Endothelial cell of umbilical vein (primary cell): ENCODE data around the gene TRPV2. TPM values are rescaled to one million over a fixed set of nuclear protein-coding genes. Genes with fewer than 3 reads are reported as not detected.

ENCODE experiments used
- BruUV-seq: library from RNA; stranded (reverse); fragments of 400-500 nt; replicated peaks from 2 replicates; lab custom pipeline; 2021; lab: Mats Ljungman, UMichigan
- CTCF ChIA-PET: fragments of 300-600, 350-600 bp; sonication (Branson Sonifier 250); formaldehyde crosslinking; loops from one replicate; lab custom pipeline; 2021; ENCODE audit warnings: antibody characterized with exemption, inconsistent platforms; lab: Charles Lee
- POLR2A ChIA-PET: fragments of 300-600, 350-600 bp; sonication (Branson Sonifier 250); formaldehyde crosslinking; loops from one replicate; lab custom pipeline; 2021; ENCODE audit warnings: antibody characterized with exemption, inconsistent platforms; lab: Charles Lee
- DNase-seq: peaks from one replicate; pipeline ENCODE4 v3.0.0-alpha.2; 2011; ENCODE audit warnings: low read depth, low spot score
- FAIRE-seq: peaks from 2 replicates; lab custom pipeline; 2011; peaks lifted over from hg19 to GRCh38; lab: Jason Lieb, UNC
- H2AFZ ChIP-seq: 2 replicates; pipeline ENCODE4 v1.6.0; 2012; ENCODE audit warnings: low read depth, low read length, control low read depth, inconsistent platforms
- H3K27ac ChIP-seq: 2 replicates; pipeline ENCODE4 v1.5.1; 2011; ENCODE audit warnings: low read depth, mild to moderate bottlenecking, control low read depth, low read length, moderate library complexity; ENCODE audit not compliant: insufficient read depth
- H3K27me3 ChIP-seq, 2 experiments: 2 replicates each; pipeline versions ENCODE4 v1.6.0 to v1.6.1; 2011; ENCODE audit warnings: low read length in 2 of 2, mixed read lengths in 1 of 2; ENCODE audit not compliant: control insufficient read depth in 2 of 2, insufficient read depth in 2 of 2
- H3K36me3 ChIP-seq, 2 experiments: 2 replicates in 1 of 2; 3 replicates in 1 of 2; pipeline ENCODE4 v1.5.1; 2011; ENCODE audit warnings: low read length in 2 of 2, mild to moderate bottlenecking in 1 of 2, moderate library complexity in 1 of 2; ENCODE audit not compliant: control insufficient read depth in 2 of 2, insufficient read depth in 2 of 2; ENCODE audit errors: extremely low read depth in 1 of 2
- H3K4me1 ChIP-seq: 3 replicates; pipeline ENCODE4 v1.5.1; 2011; ENCODE audit warnings: mild to moderate bottlenecking, low read length; ENCODE audit not compliant: control insufficient read depth, insufficient read depth; ENCODE audit errors: extremely low read depth
- H3K4me2 ChIP-seq: 2 replicates; pipeline ENCODE4 v1.6.1; 2011; ENCODE audit warnings: low read length, control low read depth, mixed read lengths; ENCODE audit not compliant: insufficient read depth
- H3K4me3 ChIP-seq, 3 experiments: fragments of 200-600 bp in 1 of 3; sonication (generic), shearing (Covaris generic) in 1 of 3; replicated peaks in 1 of 3; 2 replicates each; pipeline ENCODE4 v1.5.1; 2011 to 2016; ENCODE audit warnings: control low read depth in 3 of 3, low read length in 3 of 3, mild to moderate bottlenecking in 2 of 3, inconsistent platforms in 1 of 3, low read depth in 1 of 3, moderate library complexity in 1 of 3; ENCODE audit not compliant: insufficient read depth in 1 of 3
- H3K79me2 ChIP-seq: 2 replicates; pipeline ENCODE4 v1.6.0; 2012; ENCODE audit warnings: low read length, inconsistent platforms; ENCODE audit not compliant: control insufficient read depth, insufficient read depth
- H3K9ac ChIP-seq: replicated peaks from 2 replicates; pipeline ENCODE3; 2011; ENCODE audit warnings: low read length, control low read depth; ENCODE audit not compliant: insufficient read depth; ENCODE audit errors: extremely low read depth
- H3K9me1 ChIP-seq: replicated peaks from 3 replicates; pipeline ENCODE4 v1.6.0; 2011; ENCODE audit warnings: mild to moderate bottlenecking, low read length; ENCODE audit not compliant: control insufficient read depth, insufficient read depth; ENCODE audit errors: extremely low read depth
- H3K9me3 ChIP-seq: replicated peaks from 2 replicates; pipeline ENCODE4 v1.5.1; 2012; ENCODE audit warnings: low read length, inconsistent platforms; ENCODE audit not compliant: control insufficient read depth, insufficient read depth
- H4K20me1 ChIP-seq: replicated peaks from 2 replicates; pipeline ENCODE3; 2011; ENCODE audit warnings: mild to moderate bottlenecking, low read length; ENCODE audit not compliant: control insufficient read depth, insufficient read depth; ENCODE audit errors: extremely low read depth
- CTCF ChIP-seq, 2 donors: IDR thresholded peaks; 1 replicate in 1 of 2; 2 replicates in 1 of 2; pipeline ENCODE4 v1.5.1; 2011; ENCODE audit warnings: low read length in 2 of 2, mild to moderate bottlenecking in 2 of 2, moderate library complexity in 2 of 2, control low read depth in 1 of 2, inconsistent platforms in 1 of 2, low read depth in 1 of 2; ENCODE audit not compliant: insufficient read depth in 1 of 2; ENCODE audit errors: extremely low read depth in 1 of 2
- EZH2 ChIP-seq: IDR thresholded peaks from 2 replicates; pipeline ENCODE4 v1.6.1; 2012; ENCODE audit warnings: borderline replicate concordance, low read depth, mild to moderate bottlenecking, moderate library complexity, low read length, inconsistent platforms; ENCODE audit not compliant: severe bottlenecking
- FOS ChIP-seq: IDR thresholded peaks from 2 replicates; pipeline ENCODE4 v1.6.1; 2011; ENCODE audit warnings: mild to moderate bottlenecking, low read length, moderate library complexity, borderline replicate concordance; ENCODE audit not compliant: insufficient read depth
- GATA2 ChIP-seq: IDR thresholded peaks from 2 replicates; pipeline ENCODE4 v1.7.0; 2011; ENCODE audit warnings: low read depth, mild to moderate bottlenecking, moderate library complexity, mixed read lengths, low read length; ENCODE audit not compliant: insufficient read length, insufficient read depth
- JUN ChIP-seq: IDR thresholded peaks from 2 replicates; pipeline ENCODE4 v1.6.1; 2011; ENCODE audit warnings: borderline replicate concordance, low read depth; ENCODE audit not compliant: insufficient read length, insufficient read depth
- MAX ChIP-seq: IDR thresholded peaks from 2 replicates; pipeline ENCODE4 v1.6.1; 2011; ENCODE audit not compliant: insufficient read depth, insufficient read length
- MYC ChIP-seq: IDR thresholded peaks from one replicate; pipeline ENCODE4 v1.6.1; 2011; ENCODE audit warnings: mild to moderate bottlenecking, low read depth, low read length
- POLR2A ChIP-seq: IDR thresholded peaks from 2 replicates; pipeline ENCODE4 v1.6.1; 2012; ENCODE audit warnings: low read depth, mild to moderate bottlenecking, control low read depth, low read length
- POLR2AphosphoS5 ChIP-seq: IDR thresholded peaks from 2 replicates; pipeline ENCODE4 v1.6.1; 2012; ENCODE audit warnings: low read depth, mild to moderate bottlenecking, control low read depth, low read length, moderate library complexity; ENCODE audit not compliant: insufficient read depth
- dilution Hi-C: fragments of 300-500 bp; cut with MboI; formaldehyde crosslinking; loops from one replicate; pipeline ENCODE4 v1.15.0; 2019; ENCODE audit warnings: low sequenced_read_pairs; ENCODE audit not compliant: extremely low pct_ligation_motif_present
- intact Hi-C: fragments of 100-400 bp; cut with micrococcal nuclease; formaldehyde crosslinking; loops from one replicate; pipeline ENCODE4 v1.10.0; 2022
- polyA plus RNA-seq, 4 experiments: library from polyadenylated mRNA; depleted of rRNA in 3 of 4; stranded (reverse) in 3 of 4; unstranded in 1 of 4; fragments of >200 nt; gene quantifications; 2 replicates each; pipeline versions ENCODE4 v1.2.1 to v1.2.3, GENCODE V29; 2011 to 2012; ENCODE audit warnings: missing spikeins in 1 of 4
- total RNA-seq: library from RNA; stranded (reverse); gene quantifications from 2 replicates; pipeline ENCODE4 v1.2.3, GENCODE V29; 2021

The TRPV2 gene
- total and polyA plus RNA-seq, 2 donors (not counting 3 experiments of a cell fraction or from before 2014, with no cell fraction given) = 4.2 to 10.6 TPM

- POLR2A ChIA-PET = no interaction called here
- CTCF ChIA-PET = interaction anchor here (0.5 to 5.3 kb wide), 8 partner anchors 10 to 55 kb away, joined by 3 to 42 read pairs (median 4); partner anchors contain the start of gene LRRC75A
Measured at GRCh38 chr17:16465861-16466338, 50.5 kb downstream of the TRPV2 start.

More at GRCh38 chr17:16465861-16466338, 50.5 kb downstream of the TRPV2 start:
- Histone ChIP-seq H3K79me2 (no peaks in the 10 kb centered on the region), H3K4me3 (no peak overlapping the region), H2AFZ (no peak overlapping the region), H3K36me3 (no peaks in the 10 kb centered on the region), H4K20me1 (no peaks in the 10 kb centered on the region), H3K27me3 (no peaks in the 10 kb centered on the region), H3K4me2 (no peak overlapping the region), H3K9me3 (no peaks in the 10 kb centered on the region), H3K9me1 (no peaks in the 10 kb centered on the region), H3K27ac (no peak overlapping the region), H3K9ac (no peak overlapping the region), H3K4me1 (peaks cover 25% of the 10 kb centered on the region)
- dilution Hi-C loops (no loop called here), intact Hi-C loops (no loop called here)
- FAIRE-seq (no peak), DNase-seq (no peak)
- TF ChIP-seq MYC = no peak
- no peak for TF ChIP-seq EZH2
- TF ChIP-seq CTCF (IDR thresholded peaks at IDR 0.05; ENCODE audit: extremely low read depth in 1 of 2, insufficient read depth in 1 of 2, low read depth in 1 of 2, low read length in 2 of 2) = no peak
- TF ChIP-seq JUN = no peak
- no peak for TF ChIP-seq POLR2A
- no peak for TF ChIP-seq GATA2
- TF ChIP-seq POLR2AphosphoS5 = no peak
- no peak for TF ChIP-seq MAX
- no peak for TF ChIP-seq FOS
- no TSS peak for BruUV-seq
